SH-SY5Y (cell line): Measurements from ENCODE around the gene MTHFD2L.

ENCODE experiments used
- GATA2 ChIP-seq: IDR thresholded peaks from 2 replicates; pipeline ENCODE4 v1.6.1; 2011; ENCODE audit warnings: mild to moderate bottlenecking, low read depth, low read length
- GATA3 ChIP-seq: IDR thresholded peaks from 2 replicates; pipeline ENCODE4 v1.6.1; 2011; ENCODE audit warnings: low read depth, mild to moderate bottlenecking, low read length, moderate library complexity

DNA sequence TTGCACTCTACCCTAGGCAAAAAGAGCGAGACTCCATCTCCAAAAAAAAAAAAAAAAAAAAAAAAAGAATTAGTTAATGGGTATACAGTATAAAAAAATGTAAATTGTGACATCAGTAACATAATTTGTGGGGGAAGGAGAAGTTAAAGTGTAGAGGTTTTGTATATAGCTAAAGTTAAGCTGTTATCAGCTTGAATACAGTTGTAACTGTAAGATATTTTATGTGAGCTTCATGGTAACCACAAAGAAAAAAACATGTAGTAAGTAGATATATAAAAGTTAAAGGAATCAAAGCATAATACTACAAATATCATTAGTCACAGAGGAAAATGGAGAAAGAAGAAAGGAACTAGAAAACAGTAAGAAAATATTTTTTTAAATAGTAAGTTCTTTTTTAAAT is 97.2 kb downstream of the MTHFD2L start:
- TF ChIP-seq GATA3 (no peak), GATA2 (no peak)
